ENCODE measurements around the gene PDE1C.

The PDE1C gene

GRCh38 chr7:32074787-32075585, 4.8 kb upstream of the PDE1C start:
- DNase-seq, result no peak

GRCh38 chr7:32073533-32073932, 3.3 kb upstream of the PDE1C start:
- no peak for DNase-seq

GRCh38 chr7:32072397-32072796, 2.2 kb upstream of the PDE1C start:
- DNase-seq, result no peak

GRCh38 chr7:32071466-32072091, 1.4 kb upstream of the PDE1C start:
- DNase-seq, result no peak

GRCh38 chr7:32070051-32070405, 179 bp downstream of the PDE1C start:
- no peak for DNase-seq

GRCh38 chr7:32069116-32069650, 1.0 kb downstream of the PDE1C start:
- DNase-seq, result no peak

GRCh38 chr7:32068411-32069101, 1.7 kb downstream of the PDE1C start:
- no peak for DNase-seq

- no peak for DNase-seq
Measured at GRCh38 chr7:32066441-32066840, 3.8 kb downstream of the PDE1C start.

- no peak for DNase-seq
Measured at GRCh38 chr7:32063614-32064013, 6.6 kb downstream of the PDE1C start.

- DNase-seq, result peak; percentile 65 to 82 (median 73)
Measured at GRCh38 chr7:32062150-32062549, 8.1 kb downstream of the PDE1C start.

GRCh38 chr7:32061346-32061745, 8.9 kb downstream of the PDE1C start:
- no peak for DNase-seq

GRCh38 chr7:32059289-32060011, 10.8 kb downstream of the PDE1C start:
- no peak for DNase-seq

- DNase-seq, result no peak
Measured at GRCh38 chr7:32058002-32058401, 12.2 kb downstream of the PDE1C start.

GRCh38 chr7:32056767-32057166, 13.4 kb downstream of the PDE1C start:
- no peak for DNase-seq

- no peak for DNase-seq
Measured at GRCh38 chr7:32053204-32053603, 17.0 kb downstream of the PDE1C start.

GRCh38 chr7:32051128-32051527, 19.1 kb downstream of the PDE1C start:
- no peak for DNase-seq

GRCh38 chr7:32049599-32049998, 20.6 kb downstream of the PDE1C start:
- DNase-seq, result no peak

- no peak for DNase-seq
Measured at GRCh38 chr7:32048970-32049491, 21.2 kb downstream of the PDE1C start.

- DNase-seq, result no peak
Measured at GRCh38 chr7:32047801-32048200, 22.4 kb downstream of the PDE1C start.

- DNase-seq, result no peak
Measured at GRCh38 chr7:32047075-32047474, 23.1 kb downstream of the PDE1C start.

GRCh38 chr7:32045228-32045627, 25.0 kb downstream of the PDE1C start:
- DNase-seq, result no peak

- DNase-seq, result no peak
Measured at GRCh38 chr7:32044739-32045138, 25.5 kb downstream of the PDE1C start.

GRCh38 chr7:32043688-32044087, 26.5 kb downstream of the PDE1C start:
- peak in 2 of 4 experiments; percentile 1 to 18 for DNase-seq
